ENCODE measurements around the gene HES3.

The HES3 gene

GRCh38 chr1:6220236-6220635 is 23.7 kb upstream of the HES3 start:
- no peak for DNase-seq

GRCh38 chr1:6221210-6221784 is 22.7 kb upstream of the HES3 start:
- DNase-seq = no peak

- DNase-seq = no peak
These were observed 21.3 kb upstream of the HES3 start for GRCh38 chr1:6222636-6223035.

GRCh38 chr1:6223617-6224016 is 20.4 kb upstream of the HES3 start:
- no peak for DNase-seq

- DNase-seq = no peak
These were observed 19.3 kb upstream of the HES3 start for GRCh38 chr1:6224718-6225117.

- DNase-seq = no peak
These were observed 18.3 kb upstream of the HES3 start for GRCh38 chr1:6225651-6226050.

- DNase-seq = no peak
These were observed 10.6 kb upstream of the HES3 start for GRCh38 chr1:6233376-6233775.

- DNase-seq = no peak
These were observed 9.3 kb upstream of the HES3 start for GRCh38 chr1:6234502-6235295.

GRCh38 chr1:6235296-6235677 is 8.7 kb upstream of the HES3 start:
- no peak for DNase-seq

GRCh38 chr1:6237093-6237492 is 6.9 kb upstream of the HES3 start:
- DNase-seq = no peak

GRCh38 chr1:6239213-6239752 is 4.7 kb upstream of the HES3 start:
- DNase-seq = no peak

GRCh38 chr1:6239950-6240768 is 3.8 kb upstream of the HES3 start:
- DNase-seq = no peak

- DNase-seq = no peak
These were observed 2.7 kb upstream of the HES3 start for GRCh38 chr1:6241107-6241886.

GRCh38 chr1:6241887-6242740 is 1.9 kb upstream of the HES3 start:
- no peak for DNase-seq

- DNase-seq = no peak
These were observed 735 bp upstream of the HES3 start for GRCh38 chr1:6243053-6243834.

GRCh38 chr1:6244401-6245049 is 546 bp downstream of the HES3 start:
- DNase-seq = no peak

GRCh38 chr1:6245086-6245868 is 1.3 kb downstream of the HES3 start:
- DNase-seq = no peak

- no peak for DNase-seq
These were observed 2.0 kb downstream of the HES3 start for GRCh38 chr1:6245869-6246496.
